Measurements from ENCODE around the gene BHLHA9. TPM values are rescaled to one million over a fixed set of nuclear protein-coding genes. Genes with fewer than 3 reads are reported as not detected.
"Not testable (repeated sequence)": the region's sequence is repeated elsewhere in the genome, so short reads cannot be mapped to it uniquely, and the experiment has no call there.

BHLHA9 gene
- total RNA-seq, 2 donors from 2014 or later, result not detected

DNA sequence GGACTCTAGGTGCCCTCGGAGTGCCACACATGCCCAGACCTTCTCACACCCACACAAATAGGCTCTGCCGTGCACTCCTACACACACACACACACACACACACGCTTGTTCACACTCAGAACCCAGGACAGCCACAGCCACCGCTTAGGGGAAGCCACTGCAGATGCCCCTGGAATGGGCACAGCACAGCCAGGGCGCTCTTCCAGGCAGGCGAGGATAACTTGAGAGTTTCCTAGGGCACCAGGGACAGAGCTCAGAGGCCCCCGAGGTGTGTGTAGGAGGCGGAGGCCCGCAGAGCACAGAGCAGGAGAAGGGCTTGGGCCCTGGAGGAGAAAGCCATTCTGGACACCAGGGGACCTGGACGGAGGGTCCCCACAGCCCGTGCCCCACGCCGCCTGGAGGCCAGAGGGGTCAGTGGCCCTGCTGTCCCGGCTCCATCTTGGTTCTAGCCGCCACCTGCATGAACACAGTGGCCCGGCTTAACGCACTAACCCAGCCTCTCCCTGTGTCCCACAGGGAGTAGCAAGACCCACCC is 30.2 kb downstream of the BHLHA9 start:
- no peak for DNase-seq
- H3K27me3 ChIP-seq, result no peaks in the 10 kb centered on the region

DNA sequence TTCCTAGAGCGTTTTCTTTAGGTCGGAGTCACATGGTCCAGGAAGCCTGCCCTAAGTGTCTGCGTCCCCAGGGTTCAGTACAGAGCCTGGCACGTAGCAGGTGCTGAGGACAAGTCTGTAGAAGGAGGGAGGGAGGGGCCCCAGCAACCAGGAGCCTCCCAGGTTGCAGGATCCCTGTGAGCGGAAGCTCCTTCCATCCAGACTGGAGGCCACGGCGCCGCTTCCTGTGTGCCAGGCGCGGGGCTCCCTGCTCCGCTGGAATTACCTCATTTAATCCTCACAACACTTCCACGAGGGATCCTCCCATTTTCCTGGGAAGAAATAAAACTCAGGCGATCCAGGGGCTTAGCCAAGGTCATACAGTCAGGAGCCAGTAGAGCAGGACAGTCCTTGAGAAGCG is 31.3 kb downstream of the BHLHA9 start:
- Histone ChIP-seq H3K27ac (no peak overlapping the region), H3K9me3 (no peaks in the 10 kb centered on the region), H3K9ac (ENCODE audit: low read depth in 2 of 2, low read length in 2 of 2) (no peak overlapping the region), H3K4me3 (no peak overlapping the region), H3K36me3 (no peaks in the 10 kb centered on the region), H3K4me1 (no peaks in the 10 kb centered on the region), H3K27me3 (no peaks in the 10 kb centered on the region)
- intact Hi-C loops (cut with DNase I), result no loop called here
- no peak for DNase-seq
- TF ChIP-seq, protein P1, sequence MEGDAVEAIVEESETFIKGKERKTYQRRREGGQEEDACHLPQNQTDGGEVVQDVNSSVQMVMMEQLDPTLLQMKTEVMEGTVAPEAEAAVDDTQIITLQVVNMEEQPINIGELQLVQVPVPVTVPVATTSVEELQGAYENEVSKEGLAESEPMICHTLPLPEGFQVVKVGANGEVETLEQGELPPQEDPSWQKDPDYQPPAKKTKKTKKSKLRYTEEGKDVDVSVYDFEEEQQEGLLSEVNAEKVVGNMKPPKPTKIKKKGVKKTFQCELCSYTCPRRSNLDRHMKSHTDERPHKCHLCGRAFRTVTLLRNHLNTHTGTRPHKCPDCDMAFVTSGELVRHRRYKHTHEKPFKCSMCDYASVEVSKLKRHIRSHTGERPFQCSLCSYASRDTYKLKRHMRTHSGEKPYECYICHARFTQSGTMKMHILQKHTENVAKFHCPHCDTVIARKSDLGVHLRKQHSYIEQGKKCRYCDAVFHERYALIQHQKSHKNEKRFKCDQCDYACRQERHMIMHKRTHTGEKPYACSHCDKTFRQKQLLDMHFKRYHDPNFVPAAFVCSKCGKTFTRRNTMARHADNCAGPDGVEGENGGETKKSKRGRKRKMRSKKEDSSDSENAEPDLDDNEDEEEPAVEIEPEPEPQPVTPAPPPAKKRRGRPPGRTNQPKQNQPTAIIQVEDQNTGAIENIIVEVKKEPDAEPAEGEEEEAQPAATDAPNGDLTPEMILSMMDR (IDR thresholded peaks at IDR 0.05), result no peak

More for the DNA sequence above, 30.2 kb downstream of the BHLHA9 start:
- H3K9me3 ChIP-seq, result no peaks in the 10 kb centered on the region
- no peaks in the 10 kb centered on the region for H3K36me3 ChIP-seq
- H3K4me3 ChIP-seq, result no peak overlapping the region
- no peak overlapping the region for H3K9ac ChIP-seq (ENCODE audit: low read depth in 2 of 2, low read length in 2 of 2)
- intact Hi-C loops (cut with DNase I), result no loop called here
- TF ChIP-seq, protein P1 (IDR thresholded peaks at IDR 0.05), result no peak
- H3K27ac ChIP-seq, result no peak overlapping the region
- H3K4me1 ChIP-seq, result no peaks in the 10 kb centered on the region

DNA sequence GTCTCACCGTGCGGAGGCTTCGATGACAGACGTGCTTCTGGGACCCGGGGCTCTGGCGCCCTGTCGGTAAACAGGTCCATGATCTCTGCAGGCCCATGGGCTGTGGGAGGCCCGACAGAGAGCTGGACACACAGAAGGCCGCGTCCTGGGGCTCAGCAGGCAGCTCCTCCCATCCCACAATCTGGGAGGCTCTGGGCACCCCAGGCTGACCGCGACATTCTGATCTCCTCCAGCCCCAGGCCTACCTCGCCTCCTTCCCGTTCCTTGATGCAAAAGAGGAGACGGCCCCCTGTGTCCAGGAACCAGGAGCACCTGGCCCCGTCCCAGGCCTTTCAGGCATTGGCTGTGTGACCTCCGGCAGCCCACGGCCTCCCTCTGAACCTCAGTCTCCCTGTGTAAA is 32.5 kb downstream of the BHLHA9 start:
- intact Hi-C loops (cut with DNase I), result no loop called here
- no peaks in the 10 kb centered on the region for H3K9me3 ChIP-seq
- DNase-seq, result no peak
- no peak overlapping the region for H3K9ac ChIP-seq (ENCODE audit: low read depth in 2 of 2, low read length in 2 of 2)
- TF ChIP-seq, protein P1 (IDR thresholded peaks at IDR 0.05), result no peak
- no peaks in the 10 kb centered on the region for H3K4me1 ChIP-seq
- H3K36me3 ChIP-seq, result no peaks in the 10 kb centered on the region
- H3K27ac ChIP-seq, result no peak overlapping the region
- H3K4me3 ChIP-seq, result no peak overlapping the region
- H3K27me3 ChIP-seq, result no peaks in the 10 kb centered on the region

DNA sequence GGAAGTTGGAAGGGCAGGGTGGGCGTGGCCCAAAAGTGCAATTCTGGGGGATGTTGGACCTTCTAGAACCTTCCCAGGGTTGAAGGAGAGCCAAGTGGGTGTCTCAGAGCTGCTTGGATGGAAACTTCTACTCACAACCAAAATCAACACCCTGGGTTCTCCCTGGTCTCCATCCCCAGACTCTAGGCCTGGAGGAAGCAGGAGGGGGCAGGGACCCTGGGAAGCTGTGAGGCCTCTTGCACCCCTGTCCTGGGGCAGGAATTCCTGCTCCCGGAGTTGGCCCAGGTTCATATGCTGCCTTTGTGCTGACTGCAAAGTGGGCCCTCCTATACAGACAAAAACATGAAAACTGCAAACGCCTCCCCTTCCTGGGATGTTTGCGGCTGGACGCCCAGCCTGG is 34.3 kb downstream of the BHLHA9 start:
- Histone ChIP-seq H3K9me3 (no peaks in the 10 kb centered on the region), H3K4me3 (no peak overlapping the region), H3K9ac (ENCODE audit: low read depth in 2 of 2, low read length in 2 of 2) (no peak overlapping the region), H3K4me1 (no peaks in the 10 kb centered on the region), H3K27ac (no peak overlapping the region), H3K36me3 (no peaks in the 10 kb centered on the region), H3K27me3 (no peaks in the 10 kb centered on the region)
- intact Hi-C loops (cut with DNase I), result no loop called here
- TF ChIP-seq, protein P1 (IDR thresholded peaks at IDR 0.05), result no peak
- DNase-seq, result no peak

DNA sequence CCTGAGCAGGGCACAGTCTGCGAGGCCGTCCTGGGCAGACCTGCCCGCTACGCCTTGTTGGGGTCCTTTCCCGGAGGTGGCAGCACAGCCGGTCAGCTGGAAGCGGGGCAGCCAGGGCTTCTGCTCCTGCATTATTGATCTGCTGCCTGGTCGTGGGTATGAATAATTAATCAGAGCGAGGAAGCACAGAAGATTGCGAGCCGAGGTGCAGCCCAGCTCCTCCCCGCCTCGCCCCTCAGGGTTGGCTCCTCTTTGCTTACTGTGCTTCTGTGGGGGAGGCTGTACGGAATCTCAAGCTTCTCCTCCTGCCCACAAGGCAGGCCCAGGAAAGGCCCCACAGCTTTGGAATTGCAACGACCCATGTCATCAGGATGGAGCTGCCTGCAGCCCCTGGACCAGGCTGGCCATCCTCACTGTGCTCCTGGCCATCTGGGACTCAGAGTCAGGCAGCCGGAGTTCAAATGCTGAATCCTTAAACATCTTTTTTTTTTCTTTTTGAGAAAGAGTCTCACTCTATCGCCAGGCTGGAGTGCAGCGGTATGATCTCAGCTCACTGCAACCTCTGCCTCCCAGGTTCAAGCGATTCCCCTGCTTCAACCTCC is 34.8 kb downstream of the BHLHA9 start:
- no peaks in the 10 kb centered on the region for H3K4me1 ChIP-seq
- DNase-seq, result no peak
- no peak overlapping the region for H3K27ac ChIP-seq
- no peaks in the 10 kb centered on the region for H3K36me3 ChIP-seq
- TF ChIP-seq, protein P1 (IDR thresholded peaks at IDR 0.05), result no peak
- H3K9ac ChIP-seq (ENCODE audit: low read depth in 2 of 2, low read length in 2 of 2), result no peak overlapping the region
- H3K4me3 ChIP-seq, result no peak overlapping the region
- H3K9me3 ChIP-seq, result no peaks in the 10 kb centered on the region
- intact Hi-C loops (cut with DNase I), result no loop called here
- no peaks in the 10 kb centered on the region for H3K27me3 ChIP-seq

DNA sequence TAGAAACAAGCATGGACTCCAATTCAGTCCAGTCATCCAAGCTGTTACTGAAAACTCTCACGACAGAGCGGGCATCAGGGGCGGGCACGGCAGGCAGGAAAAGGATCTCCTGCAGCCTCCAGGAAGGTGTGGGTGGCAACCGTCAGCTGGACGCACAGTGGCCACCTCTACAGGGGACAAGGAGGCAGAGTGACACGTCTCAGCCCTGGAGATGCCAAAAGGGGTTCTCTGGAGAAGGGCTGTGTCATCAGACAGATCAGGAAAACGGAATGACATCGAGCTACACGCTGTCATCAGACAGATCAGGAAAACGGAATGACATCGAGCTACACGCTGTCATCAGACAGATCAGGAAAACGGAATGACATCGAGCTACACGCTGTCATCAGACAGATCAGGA is 37.6 kb downstream of the BHLHA9 start:
- H3K4me1 ChIP-seq; DNase-seq; H3K4me3 ChIP-seq; H3K36me3 ChIP-seq; intact Hi-C loops (cut with DNase I); H3K9ac ChIP-seq (ENCODE audit: low read depth in 2 of 2, low read length in 2 of 2); H3K27me3 ChIP-seq; H3K9me3 ChIP-seq; H3K27ac ChIP-seq: not testable (repeated sequence)

All from colonic mucosa (tissue), 4 donors.